ENCODE measurements around the gene SLC37A1. TPM values are rescaled to one million over a fixed set of nuclear protein-coding genes. Genes with fewer than 3 reads are reported as not detected.
"Not testable (repeated sequence)": the region's sequence is repeated elsewhere in the genome, so short reads cannot be mapped to it uniquely, and the experiment has no call there.

SLC37A1 gene
- total RNA-seq, 6 experiments from 2014 or later = not detected

DNA sequence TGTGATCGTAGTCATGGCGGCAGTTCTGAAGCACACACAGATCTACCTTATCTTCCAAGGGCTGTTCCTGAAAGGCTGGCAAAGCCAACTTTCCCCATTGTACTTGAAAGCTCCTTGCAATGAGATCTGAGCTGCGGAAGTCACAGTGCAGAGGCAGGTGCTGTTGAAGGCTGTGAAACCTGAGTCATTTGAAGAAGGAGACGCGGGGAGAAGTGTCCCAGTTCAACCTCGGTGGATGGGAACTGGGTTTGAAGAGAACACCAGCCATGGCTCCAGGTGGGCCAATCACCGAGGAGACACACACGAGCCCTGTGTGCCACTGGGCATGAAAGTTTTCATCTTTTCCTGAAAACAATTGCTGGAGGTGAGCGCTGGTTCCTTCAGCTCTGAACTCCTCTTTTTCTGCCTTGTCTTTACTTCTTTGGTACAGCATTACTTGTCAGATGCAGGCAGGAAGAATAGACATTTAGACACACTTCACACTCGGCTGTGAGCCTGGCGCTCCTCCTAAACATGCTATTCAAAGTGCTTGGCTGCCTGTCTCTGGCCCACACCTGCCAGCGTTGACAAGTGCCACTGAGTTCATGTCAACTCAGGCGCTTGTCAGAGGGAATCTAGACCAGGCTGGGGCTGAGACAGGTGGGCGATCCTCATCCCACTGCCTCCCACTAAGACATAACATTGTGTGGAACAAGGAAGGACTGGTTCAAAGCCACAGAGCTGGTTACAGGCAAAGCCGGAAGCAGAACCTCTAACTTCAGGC is 114.1 kb downstream of the SLC37A1 start:
- Mint-ChIP-seq H3K9me3 (peaks cover 23% of the 10 kb centered on the region), H3K4me3 (no peak overlapping the region), H3K36me3 (ENCODE audit: low read depth) (no peaks in the 10 kb centered on the region), H3K27me3 (ENCODE audit: insufficient read depth) (peaks cover 2% of the 10 kb centered on the region), H3K27ac (no peak overlapping the region), H3K4me1 (ENCODE audit: low read depth) (no peaks in the 10 kb centered on the region)
- no peak for DNase-seq
- TF ChIP-seq, protein P1, sequence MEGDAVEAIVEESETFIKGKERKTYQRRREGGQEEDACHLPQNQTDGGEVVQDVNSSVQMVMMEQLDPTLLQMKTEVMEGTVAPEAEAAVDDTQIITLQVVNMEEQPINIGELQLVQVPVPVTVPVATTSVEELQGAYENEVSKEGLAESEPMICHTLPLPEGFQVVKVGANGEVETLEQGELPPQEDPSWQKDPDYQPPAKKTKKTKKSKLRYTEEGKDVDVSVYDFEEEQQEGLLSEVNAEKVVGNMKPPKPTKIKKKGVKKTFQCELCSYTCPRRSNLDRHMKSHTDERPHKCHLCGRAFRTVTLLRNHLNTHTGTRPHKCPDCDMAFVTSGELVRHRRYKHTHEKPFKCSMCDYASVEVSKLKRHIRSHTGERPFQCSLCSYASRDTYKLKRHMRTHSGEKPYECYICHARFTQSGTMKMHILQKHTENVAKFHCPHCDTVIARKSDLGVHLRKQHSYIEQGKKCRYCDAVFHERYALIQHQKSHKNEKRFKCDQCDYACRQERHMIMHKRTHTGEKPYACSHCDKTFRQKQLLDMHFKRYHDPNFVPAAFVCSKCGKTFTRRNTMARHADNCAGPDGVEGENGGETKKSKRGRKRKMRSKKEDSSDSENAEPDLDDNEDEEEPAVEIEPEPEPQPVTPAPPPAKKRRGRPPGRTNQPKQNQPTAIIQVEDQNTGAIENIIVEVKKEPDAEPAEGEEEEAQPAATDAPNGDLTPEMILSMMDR (IDR thresholded peaks at IDR 0.05) = no peak

DNA sequence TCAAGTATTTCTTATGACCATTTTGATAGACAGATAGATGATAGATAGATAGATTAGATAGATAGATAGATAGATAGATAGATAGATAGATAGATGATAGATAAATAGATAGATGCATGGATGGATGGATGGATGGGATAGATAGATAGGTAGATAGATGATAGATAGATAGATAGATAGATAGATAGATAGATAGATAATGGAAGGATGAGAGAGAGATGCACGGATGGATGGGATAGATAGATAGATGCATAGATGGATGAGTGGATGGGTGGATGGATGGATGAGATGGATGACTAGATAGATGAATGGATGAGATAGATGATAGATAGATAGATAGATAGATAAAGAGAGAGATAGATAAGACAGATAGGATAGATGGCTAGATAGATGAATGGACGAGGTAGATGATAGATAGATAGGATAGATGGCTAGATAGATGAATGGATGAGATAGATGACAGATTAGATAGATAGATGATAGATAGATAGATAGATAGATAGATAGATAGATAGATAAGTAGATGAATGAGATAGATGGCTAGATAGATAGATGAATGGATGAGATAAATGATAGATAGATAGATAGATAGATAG is 114.9 kb downstream of the SLC37A1 start:
- H3K36me3 Mint-ChIP-seq (ENCODE audit: low read depth); H3K4me1 Mint-ChIP-seq (ENCODE audit: low read depth); H3K27ac Mint-ChIP-seq; H3K4me3 Mint-ChIP-seq; DNase-seq; H3K27me3 Mint-ChIP-seq (ENCODE audit: insufficient read depth): not testable (repeated sequence)
- peaks cover 17% of the 10 kb centered on the region for H3K9me3 Mint-ChIP-seq

DNA sequence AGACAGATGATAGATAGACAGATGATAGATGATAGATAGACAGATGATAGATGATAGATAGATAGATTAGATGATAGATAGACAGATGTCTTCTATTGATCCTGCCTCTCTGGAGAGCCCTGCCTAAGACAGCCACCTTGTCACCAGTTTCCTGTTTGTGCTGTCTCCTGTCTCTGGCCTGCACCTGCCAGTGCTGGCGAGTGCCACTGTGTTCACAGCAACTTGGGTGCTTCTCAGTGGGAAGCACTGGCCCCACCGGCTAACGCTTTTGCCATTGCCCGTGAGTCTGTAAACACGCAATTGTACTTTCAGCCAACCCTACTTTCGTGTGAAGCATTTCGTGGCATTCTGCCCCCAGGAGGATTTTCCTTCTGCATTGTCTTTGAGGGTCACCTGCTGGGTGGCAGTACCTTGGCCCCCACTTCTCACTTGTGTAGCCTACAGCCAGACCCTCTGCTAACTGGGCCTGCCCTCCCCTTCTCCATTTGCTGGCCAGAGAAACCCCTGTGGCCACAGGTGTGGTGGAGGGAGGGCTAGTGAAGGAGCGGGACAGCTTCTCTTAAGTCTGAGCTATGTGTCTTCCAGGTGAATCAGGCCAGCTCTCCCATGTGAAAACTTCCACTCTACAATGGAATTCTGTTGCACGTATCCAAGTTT is 116.4 kb downstream of the SLC37A1 start:
- Mint-ChIP-seq H3K27me3 (ENCODE audit: insufficient read depth) (no peaks in the 10 kb centered on the region; the same call in 1 of the 2 replicates), H3K27ac (no peak overlapping the region), H3K36me3 (ENCODE audit: low read depth) (no peaks in the 10 kb centered on the region), H3K9me3 (peaks cover 11% of the 10 kb centered on the region), H3K4me1 (ENCODE audit: low read depth) (no peaks in the 10 kb centered on the region), H3K4me3 (no peak overlapping the region)
- DNase-seq = no peak
- TF ChIP-seq, protein P1 (IDR thresholded peaks at IDR 0.05) = no peak

DNA sequence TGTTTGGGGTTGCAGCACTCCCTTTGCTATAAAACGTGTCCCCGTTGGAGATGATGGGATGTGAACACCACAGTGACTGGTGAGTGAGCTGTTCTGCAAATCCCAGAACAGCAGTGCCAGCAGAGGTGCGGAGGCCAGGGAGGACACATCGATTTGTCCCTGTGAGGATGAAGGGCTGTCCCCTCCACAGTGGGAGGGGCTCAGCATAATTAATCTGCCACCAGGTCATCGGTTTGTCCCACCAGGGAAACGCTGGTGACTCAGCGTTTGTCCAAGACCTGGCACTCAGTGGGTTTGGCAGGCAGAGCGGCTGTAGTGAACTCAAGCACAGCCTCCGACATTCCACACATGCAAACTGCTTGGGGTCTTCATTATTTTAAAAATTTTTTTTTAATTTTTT is 117.0 kb downstream of the SLC37A1 start:
- no peak overlapping the region for H3K27ac Mint-ChIP-seq

More for the DNA sequence above, 117.0 kb downstream of the SLC37A1 start:
- DNase-seq = no peak
- TF ChIP-seq, protein P1 (IDR thresholded peaks at IDR 0.05) = no peak
- Mint-ChIP-seq H3K36me3 (ENCODE audit: low read depth) (no peaks in the 10 kb centered on the region), H3K9me3 (peaks cover 11% of the 10 kb centered on the region), H3K4me1 (ENCODE audit: low read depth) (no peaks in the 10 kb centered on the region), H3K4me3 (no peak overlapping the region), H3K27me3 (ENCODE audit: insufficient read depth) (no peaks in the 10 kb centered on the region; the same call in 1 of the 2 replicates)

Other genes with a start within 250 kb of the SLC37A1 start
- not detected for gene TFF3, start 198.4 kb upstream of the SLC37A1 start, total RNA-seq (2021; fragmentation: NEBNext Ultra II Directional; extraction: Animal tissue kit (Norgen Biotek cat#: 25700))
- not detected for gene TFF2, start 162.9 kb upstream of the SLC37A1 start, total RNA-seq (2021; fragmentation: NEBNext Ultra II Directional; extraction: Animal tissue kit (Norgen Biotek cat#: 25700))
- gene TFF1, start 147.3 kb upstream of the SLC37A1 start, total RNA-seq (2021; fragmentation: NEBNext Ultra II Directional; extraction: Animal tissue kit (Norgen Biotek cat#: 25700)) = not detected
- gene TMPRSS3, start 117.8 kb upstream of the SLC37A1 start, total RNA-seq (2021; fragmentation: NEBNext Ultra II Directional; extraction: Animal tissue kit (Norgen Biotek cat#: 25700)) = not detected
- gene UBASH3A, start 110.0 kb upstream of the SLC37A1 start, total RNA-seq (2021; fragmentation: NEBNext Ultra II Directional; extraction: Animal tissue kit (Norgen Biotek cat#: 25700)) = not detected
- not detected for gene RSPH1, start 17.6 kb upstream of the SLC37A1 start, total RNA-seq (2021; fragmentation: NEBNext Ultra II Directional; extraction: Animal tissue kit (Norgen Biotek cat#: 25700))
- gene PDE9A, start 139.8 kb downstream of the SLC37A1 start, total RNA-seq (2021; fragmentation: NEBNext Ultra II Directional; extraction: Animal tissue kit (Norgen Biotek cat#: 25700)) = not detected